HG03139 (cell line): ENCODE data around the gene PTPRN2.
"Not testable (repeated sequence)": the region's sequence is repeated elsewhere in the genome, so short reads cannot be mapped to it uniquely, and the experiment has no call there.

Source experiments
- ATAC-seq: cut with Tn5 transposase; IDR thresholded peaks from one replicate; pipeline ENCODE4 v1.9.1; 2021; ENCODE audit not compliant: unreplicated experiment

PTPRN2 gene

GRCh38 chr7:158285383-158285770 lies 302.2 kb downstream of the PTPRN2 start:
- no peak for ATAC-seq

- no peak for ATAC-seq
These were observed 302.8 kb downstream of the PTPRN2 start for GRCh38 chr7:158284617-158285382.

GRCh38 chr7:158284121-158284520 lies 303.5 kb downstream of the PTPRN2 start:
- no peak for ATAC-seq

GRCh38 chr7:158283016-158283974 lies 304.3 kb downstream of the PTPRN2 start:
- no peak for ATAC-seq

GRCh38 chr7:158282461-158283001 lies 305.1 kb downstream of the PTPRN2 start:
- ATAC-seq = no peak

- ATAC-seq = no peak
These were observed 306.2 kb downstream of the PTPRN2 start for GRCh38 chr7:158281441-158281840.

- ATAC-seq = no peak
These were observed 307.0 kb downstream of the PTPRN2 start for GRCh38 chr7:158280448-158281144.

- no peak for ATAC-seq
These were observed 307.8 kb downstream of the PTPRN2 start for GRCh38 chr7:158279539-158280447.

GRCh38 chr7:158278745-158279320 lies 308.8 kb downstream of the PTPRN2 start:
- no peak for ATAC-seq

- no peak for ATAC-seq
These were observed 310.1 kb downstream of the PTPRN2 start for GRCh38 chr7:158277219-158278141.

GRCh38 chr7:158276414-158277218 lies 311.0 kb downstream of the PTPRN2 start:
- no peak for ATAC-seq

GRCh38 chr7:158275711-158276413 lies 311.8 kb downstream of the PTPRN2 start:
- no peak for ATAC-seq

- no peak for ATAC-seq
These were observed 312.6 kb downstream of the PTPRN2 start for GRCh38 chr7:158274996-158275395.

- no peak for ATAC-seq
These were observed 313.2 kb downstream of the PTPRN2 start for GRCh38 chr7:158274404-158274811.

- ATAC-seq = not testable (repeated sequence)
These were observed 313.8 kb downstream of the PTPRN2 start for GRCh38 chr7:158273756-158274342.

GRCh38 chr7:158273138-158273651 lies 314.4 kb downstream of the PTPRN2 start:
- no peak for ATAC-seq
